Activated naive CD4-positive, alpha-beta T cell treated with anti-CD3 and anti-CD28 coated beads, Interleukin-2, amount 10 ng/mL, durations not matched to agents 7 days and 5 days (primary cell): ENCODE results near the gene PKDCC.
"Not testable (repeated sequence)": the region's sequence is repeated elsewhere in the genome, so short reads cannot be mapped to it uniquely, and the experiment has no call there.

Experiments used
- CTCF ChIA-PET: fragments of 350-600 bp; sonication (Branson Sonifier 250); formaldehyde crosslinking; loops from one replicate; lab custom pipeline; 2021; ENCODE audit warnings: antibody characterized with exemption; lab: Charles Lee
- DNase-seq: peaks from one replicate; pipeline ENCODE4 v3.0.0-alpha.2; 2020
- H3K27ac Mint-ChIP-seq: one replicate; pipeline ENCODE4 v1.8.0; 2021; ENCODE audit warnings: mild to moderate bottlenecking, moderate library complexity, mixed read lengths
- H3K27me3 Mint-ChIP-seq: one replicate; pipeline ENCODE4 v1.8.0; 2021; ENCODE audit warnings: mild to moderate bottlenecking, mixed read lengths
- H3K36me3 Mint-ChIP-seq: one replicate; pipeline ENCODE4 v1.8.0; 2021; ENCODE audit warnings: mixed read lengths
- H3K4me1 Mint-ChIP-seq: one replicate; pipeline ENCODE4 v1.8.0; 2021; ENCODE audit warnings: mixed read lengths
- H3K4me3 Mint-ChIP-seq: one replicate; pipeline ENCODE4 v1.8.0; 2021; ENCODE audit warnings: mild to moderate bottlenecking, moderate library complexity, mixed read lengths
- H3K9me3 Mint-ChIP-seq: one replicate; pipeline ENCODE4 v1.8.0; 2021; ENCODE audit warnings: mixed read lengths

Gene PKDCC

DNA sequence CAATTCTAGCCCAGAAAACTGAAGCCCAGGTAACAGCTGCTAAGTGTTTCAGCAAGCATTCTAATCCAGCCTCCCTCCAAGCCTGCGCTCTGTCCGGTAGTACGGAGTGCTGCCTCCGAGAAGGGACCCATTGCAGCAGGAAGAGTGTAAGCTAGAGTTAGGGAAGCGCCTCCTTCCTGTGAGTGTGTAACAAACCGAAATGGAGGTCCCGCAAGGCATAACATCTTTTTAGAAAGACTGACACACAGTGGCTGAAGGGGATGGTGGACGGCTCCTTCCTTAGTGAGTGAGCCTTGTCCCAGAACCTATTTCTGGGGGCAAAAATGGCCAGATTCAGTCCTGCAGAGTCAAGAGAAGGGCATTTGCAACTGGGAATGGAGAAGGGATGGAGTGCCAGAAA is 12.2 kb downstream of the PKDCC start:
- Mint-ChIP-seq H3K4me1 (no peaks in the 10 kb centered on the region), H3K9me3 (no peaks in the 10 kb centered on the region), H3K27ac (no peak overlapping the region), H3K36me3 (no peaks in the 10 kb centered on the region), H3K4me3 (no peak overlapping the region), H3K27me3 (peaks cover 49% of the 10 kb centered on the region)
- CTCF ChIA-PET, result no interaction called here
- no peak for DNase-seq

DNA sequence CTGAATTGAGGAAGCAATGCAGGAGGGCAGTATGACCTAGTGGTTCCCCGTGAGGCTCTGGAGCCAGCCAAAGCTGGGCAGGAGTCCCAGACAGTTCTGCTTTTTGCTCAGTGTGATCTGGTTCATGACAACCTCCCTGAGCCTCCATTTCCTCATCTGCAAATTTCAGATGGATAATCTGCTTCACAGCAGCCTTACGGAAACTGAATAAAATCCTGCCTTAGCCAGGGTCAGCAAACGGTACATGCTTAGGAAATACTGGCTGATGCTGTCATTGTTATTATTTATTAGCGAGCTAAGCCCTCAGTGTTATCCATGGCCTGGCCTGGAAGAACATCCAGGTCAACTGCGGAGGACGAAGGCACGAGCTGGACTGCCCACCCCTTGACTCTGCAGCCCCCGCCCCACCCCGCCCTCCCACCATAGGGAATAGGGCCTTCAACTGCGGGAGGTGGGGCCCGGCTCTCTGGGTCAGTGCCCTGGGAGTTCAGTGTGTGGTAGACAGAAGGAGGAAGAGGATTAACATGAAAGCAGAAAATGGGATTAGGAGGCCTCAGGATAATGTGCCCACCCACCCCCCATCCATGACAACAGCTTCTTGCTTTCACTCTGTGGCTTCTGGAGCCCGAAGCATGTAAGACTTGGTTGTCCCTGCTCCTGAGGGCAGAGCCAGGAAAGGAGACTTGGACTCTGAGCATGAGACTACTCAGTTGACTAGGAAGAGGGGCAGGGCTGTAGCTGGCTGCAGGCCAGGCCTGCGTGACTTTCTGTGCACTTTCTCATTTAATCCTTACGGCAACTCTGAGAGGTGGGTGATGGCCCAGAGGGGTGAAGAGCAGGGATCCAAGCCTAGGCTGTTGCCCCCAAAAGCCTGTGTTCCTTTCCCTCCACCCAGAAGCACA is 13.1 kb downstream of the PKDCC start:
- no peak overlapping the region for H3K4me3 Mint-ChIP-seq
- no peak for DNase-seq
- H3K27ac Mint-ChIP-seq, result no peak overlapping the region
- H3K9me3 Mint-ChIP-seq, result no peaks in the 10 kb centered on the region
- CTCF ChIA-PET, result no interaction called here
- H3K4me1 Mint-ChIP-seq, result no peaks in the 10 kb centered on the region
- H3K36me3 Mint-ChIP-seq, result no peaks in the 10 kb centered on the region
- peaks cover 44% of the 10 kb centered on the region for H3K27me3 Mint-ChIP-seq

DNA sequence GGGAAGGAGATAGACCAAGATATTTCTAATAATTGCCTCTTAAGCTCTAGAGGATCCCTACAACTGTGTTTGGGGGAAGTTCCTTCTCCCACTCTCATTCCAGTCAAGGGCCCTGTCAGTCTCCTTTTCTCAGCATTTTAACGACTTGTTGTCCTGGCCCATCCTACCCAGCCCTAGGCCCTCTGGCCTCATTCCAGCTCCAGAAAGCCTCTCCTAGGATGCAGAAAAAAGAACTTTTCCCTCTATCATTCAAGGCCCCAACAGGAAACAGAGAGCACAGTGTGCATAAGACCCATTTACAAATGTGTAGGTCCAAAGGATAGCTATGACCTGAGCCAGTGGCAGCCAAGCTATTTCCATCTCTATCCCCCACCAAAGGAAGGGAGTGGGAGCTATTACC is 14.0 kb downstream of the PKDCC start:
- Mint-ChIP-seq H3K36me3 (no peaks in the 10 kb centered on the region), H3K9me3 (no peaks in the 10 kb centered on the region), H3K4me1 (no peaks in the 10 kb centered on the region), H3K27ac (no peak overlapping the region), H3K4me3 (no peak overlapping the region), H3K27me3 (peaks cover 38% of the 10 kb centered on the region)
- CTCF ChIA-PET, result no interaction called here
- DNase-seq, result no peak

DNA sequence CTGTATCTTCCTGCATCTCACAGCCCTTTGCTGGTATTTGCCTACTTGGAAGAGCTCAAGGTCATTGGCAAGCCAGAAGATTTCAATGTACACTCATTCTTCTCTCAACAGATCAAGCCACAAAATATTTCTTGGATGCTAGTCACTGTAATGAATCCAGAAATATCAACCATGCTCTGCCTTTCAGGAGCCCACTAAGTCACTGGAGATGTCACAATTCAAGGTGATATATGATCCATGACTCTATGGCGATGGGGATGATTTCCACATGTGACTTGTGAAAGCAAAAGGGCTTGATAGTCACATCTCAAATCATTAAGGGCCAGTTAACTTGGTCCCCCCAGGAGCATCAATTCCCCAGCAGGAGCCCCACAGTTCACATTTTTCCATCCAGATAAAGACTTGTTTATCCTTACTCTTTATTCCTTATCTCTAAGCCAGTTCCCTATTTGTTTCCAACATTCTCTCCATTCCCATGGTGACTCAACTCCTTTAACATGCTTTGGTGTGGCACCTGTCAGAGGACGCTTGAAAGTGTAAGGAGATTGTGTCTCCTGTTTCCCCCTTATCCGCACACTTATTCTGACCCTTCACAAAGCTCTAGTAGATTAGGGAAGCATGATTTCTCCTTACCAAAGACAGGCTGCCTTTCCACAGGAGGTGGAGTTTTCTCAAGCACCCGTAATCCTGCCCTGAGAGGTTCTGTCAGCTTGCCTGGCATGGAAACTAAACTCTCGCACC is 15.8 kb downstream of the PKDCC start:
- H3K27me3 Mint-ChIP-seq, result peaks cover 40% of the 10 kb centered on the region
- CTCF ChIA-PET, result no interaction called here

DNA sequence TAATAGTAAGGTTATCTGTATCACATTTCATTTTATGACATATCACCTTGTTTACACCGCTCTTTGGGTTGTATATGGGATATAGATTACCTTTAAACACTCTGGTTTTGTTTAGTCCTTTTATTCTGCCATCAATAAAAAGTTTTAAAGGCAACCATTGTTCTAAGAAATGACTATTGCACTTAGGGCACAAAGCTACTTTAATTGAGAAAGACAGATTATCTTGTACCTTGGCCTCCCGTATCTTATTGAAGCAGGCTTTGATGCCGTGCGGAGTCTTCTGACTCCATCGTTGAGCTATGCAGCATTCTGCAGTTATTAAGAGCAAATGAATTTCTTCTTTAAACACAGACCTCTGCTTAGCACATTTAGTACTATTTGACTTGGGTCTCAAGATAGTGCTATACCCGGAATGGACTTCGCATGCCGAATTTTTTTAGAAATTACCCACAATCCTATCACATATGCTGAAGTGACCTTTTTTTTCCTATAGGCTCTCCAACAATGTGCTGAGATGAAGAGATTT is 16.7 kb downstream of the PKDCC start:
- H3K36me3 Mint-ChIP-seq, result no peaks in the 10 kb centered on the region
- no peak for DNase-seq
- no peaks in the 10 kb centered on the region for H3K4me1 Mint-ChIP-seq
- H3K4me3 Mint-ChIP-seq, result no peak overlapping the region
- H3K9me3 Mint-ChIP-seq, result no peaks in the 10 kb centered on the region
- CTCF ChIA-PET, result no interaction called here
- no peak overlapping the region for H3K27ac Mint-ChIP-seq
- H3K27me3 Mint-ChIP-seq, result peaks cover 43% of the 10 kb centered on the region

More for the DNA sequence above, 15.8 kb downstream of the PKDCC start:
- H3K27ac Mint-ChIP-seq, result no peak overlapping the region
- H3K4me3 Mint-ChIP-seq, result no peak overlapping the region
- H3K4me1 Mint-ChIP-seq, result no peaks in the 10 kb centered on the region
- no peak for DNase-seq
- H3K36me3 Mint-ChIP-seq, result no peaks in the 10 kb centered on the region
- H3K9me3 Mint-ChIP-seq, result no peaks in the 10 kb centered on the region

DNA sequence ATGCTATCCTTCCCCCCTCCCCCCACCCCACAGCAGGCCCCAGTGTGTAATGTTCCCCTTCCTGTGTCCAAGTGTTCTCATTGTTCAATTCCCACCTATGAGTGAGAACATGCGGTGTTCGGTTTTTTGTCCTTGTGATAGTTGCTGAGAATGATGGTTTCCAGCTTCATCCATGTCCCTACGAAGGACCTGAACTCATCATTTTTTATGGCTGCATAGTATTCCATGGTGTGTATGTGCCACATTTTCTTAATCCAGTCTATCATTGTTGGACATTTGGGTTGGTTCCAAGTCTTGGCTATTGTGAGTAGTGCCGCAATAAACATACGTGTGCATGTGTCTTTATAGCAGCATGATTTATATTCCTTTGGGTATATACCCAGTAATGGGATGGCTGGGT is 17.9 kb downstream of the PKDCC start:
- H3K4me1 Mint-ChIP-seq, DNase-seq, H3K27ac Mint-ChIP-seq, CTCF ChIA-PET, H3K4me3 Mint-ChIP-seq, H3K9me3 Mint-ChIP-seq, H3K36me3 Mint-ChIP-seq: not testable (repeated sequence)
- H3K27me3 Mint-ChIP-seq, result peaks cover 43% of the 10 kb centered on the region

DNA sequence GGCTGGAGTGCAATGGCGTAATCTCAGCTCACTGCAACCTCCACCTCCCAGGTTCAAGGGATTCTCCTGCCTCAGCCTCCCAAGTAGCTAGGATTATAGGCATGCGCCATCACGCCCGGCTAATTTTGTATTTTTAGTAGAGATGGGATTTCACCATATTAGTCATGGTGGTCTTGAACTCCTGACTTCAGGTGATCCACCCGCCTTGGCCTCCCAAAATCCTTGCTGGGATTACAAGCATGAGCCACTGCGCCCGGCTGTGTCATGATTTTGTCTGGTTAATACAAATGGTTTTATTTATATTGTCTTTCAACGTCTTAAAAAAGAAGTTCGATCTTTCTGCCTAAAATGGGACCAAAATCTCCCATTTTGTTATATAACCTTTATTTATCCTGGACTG is 19.2 kb downstream of the PKDCC start:
- H3K27ac Mint-ChIP-seq, H3K4me1 Mint-ChIP-seq, DNase-seq, CTCF ChIA-PET, H3K9me3 Mint-ChIP-seq, H3K36me3 Mint-ChIP-seq, H3K4me3 Mint-ChIP-seq: not testable (repeated sequence)
- H3K27me3 Mint-ChIP-seq, result peaks cover 43% of the 10 kb centered on the region

DNA sequence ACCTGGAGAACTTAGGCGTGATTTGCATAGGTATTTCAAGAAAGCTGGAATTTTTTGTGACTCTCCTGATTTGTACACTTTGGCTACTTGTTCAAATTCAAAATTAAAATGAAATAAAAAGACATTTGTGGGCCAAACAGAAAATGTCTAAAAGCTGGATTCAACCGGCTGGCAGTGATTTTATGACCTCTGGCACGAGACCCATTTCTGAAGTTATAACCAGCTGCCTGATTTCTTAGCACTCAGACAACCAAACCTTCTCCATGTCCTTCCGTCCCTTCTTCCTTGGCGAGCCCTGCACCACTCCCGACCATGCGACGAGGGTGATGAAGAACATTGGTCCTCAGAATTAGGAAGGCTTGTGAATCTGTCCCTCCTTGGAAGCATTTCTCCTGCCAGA is 19.7 kb downstream of the PKDCC start:
- Mint-ChIP-seq H3K36me3 (no peaks in the 10 kb centered on the region), H3K4me1 (no peaks in the 10 kb centered on the region), H3K4me3 (no peak overlapping the region), H3K27ac (no peak overlapping the region), H3K9me3 (no peaks in the 10 kb centered on the region), H3K27me3 (peaks cover 43% of the 10 kb centered on the region)
- DNase-seq, result no peak
- CTCF ChIA-PET, result interaction anchor here (0.9 kb wide), 1 partner anchor 19 kb away, joined by 3 read pairs; no protein-coding TSS in a partner anchor

DNA sequence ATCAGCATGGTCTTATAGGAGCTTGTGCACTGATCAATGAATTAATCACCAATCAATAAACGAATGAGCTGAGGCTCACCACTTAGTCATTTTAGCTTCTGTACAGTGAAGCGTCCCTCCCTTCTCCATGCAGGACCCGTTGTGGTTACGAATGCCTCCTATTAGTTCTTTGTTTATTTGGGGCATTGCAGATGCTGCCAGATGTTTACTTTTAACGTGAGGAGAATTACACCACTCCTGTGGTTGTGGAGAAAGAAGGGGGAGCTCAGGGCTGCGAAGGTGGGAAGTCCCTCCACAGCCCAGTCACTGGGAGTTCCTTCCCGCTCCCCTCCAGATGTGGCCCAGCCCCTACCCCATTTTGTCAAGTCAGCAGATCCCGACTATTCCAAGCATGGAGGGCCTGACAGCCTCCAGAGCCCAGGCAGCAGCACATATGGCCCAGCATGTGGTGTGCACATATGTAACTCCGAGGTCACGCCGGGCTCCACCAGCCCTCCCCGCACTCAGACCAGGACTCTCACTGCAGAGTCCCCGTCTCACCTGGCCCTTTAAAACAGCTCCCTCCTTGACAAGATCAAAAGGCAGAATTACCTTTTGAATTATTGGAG is 20.9 kb downstream of the PKDCC start:
- Mint-ChIP-seq H3K27me3 (peaks cover 36% of the 10 kb centered on the region), H3K36me3 (no peaks in the 10 kb centered on the region), H3K4me1 (no peaks in the 10 kb centered on the region), H3K27ac (no peak overlapping the region), H3K9me3 (no peaks in the 10 kb centered on the region), H3K4me3 (no peak overlapping the region)
- no peak for DNase-seq
- CTCF ChIA-PET, result interaction anchor here (0.9 to 1.1 kb wide), 2 partner anchors 18 to 20 kb away, joined by 3 read pairs; no protein-coding TSS in a partner anchor

DNA sequence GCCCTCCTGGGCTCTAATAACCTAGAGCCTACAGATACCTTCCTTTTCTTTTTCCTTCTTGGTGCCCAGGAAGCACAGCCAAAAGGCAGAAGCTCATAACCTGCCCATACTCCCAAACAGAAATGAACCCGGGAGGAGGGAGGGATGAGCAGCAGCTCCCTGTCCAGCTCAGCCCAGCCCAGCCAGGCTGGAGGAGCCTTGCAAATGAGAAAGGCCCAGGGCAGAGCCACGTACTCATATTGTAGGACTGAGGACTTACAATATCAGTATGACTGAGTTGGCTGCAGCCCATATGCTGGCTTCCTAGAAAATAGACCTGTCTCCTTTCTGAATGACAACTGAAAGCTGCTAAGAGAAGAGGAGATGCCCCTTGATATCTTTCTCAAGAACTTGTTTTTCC is 21.7 kb downstream of the PKDCC start:
- H3K9me3 Mint-ChIP-seq, result no peaks in the 10 kb centered on the region
- no peak for DNase-seq
- H3K27me3 Mint-ChIP-seq, result peaks cover 36% of the 10 kb centered on the region
- H3K36me3 Mint-ChIP-seq, result no peaks in the 10 kb centered on the region
- no peaks in the 10 kb centered on the region for H3K4me1 Mint-ChIP-seq
- CTCF ChIA-PET, result interaction anchor here (0.9 kb wide), 1 partner anchor 199 kb away, joined by 3 read pairs; no protein-coding TSS in a partner anchor
- H3K4me3 Mint-ChIP-seq, result no peak overlapping the region
- no peak overlapping the region for H3K27ac Mint-ChIP-seq

DNA sequence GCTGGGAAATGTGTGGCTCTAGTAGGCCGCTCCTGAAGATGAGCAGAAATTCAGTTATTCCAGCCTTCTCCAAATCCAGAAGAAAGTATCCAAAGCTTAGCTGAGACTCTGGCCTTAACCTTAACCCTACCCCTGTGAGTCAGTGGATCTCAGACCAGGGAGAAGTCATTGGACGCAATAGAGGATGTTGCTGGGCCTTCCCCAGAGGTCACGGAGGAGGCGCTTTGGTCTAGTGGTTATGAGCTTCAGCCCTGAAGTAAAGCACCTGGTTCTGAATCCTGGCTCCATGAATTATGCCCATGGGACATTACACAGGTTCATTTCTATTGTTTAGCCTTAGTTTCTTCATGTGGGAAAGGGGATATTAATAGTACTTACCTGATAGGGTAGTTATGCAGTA is 24.0 kb downstream of the PKDCC start:
- DNase-seq, result no peak
- Mint-ChIP-seq H3K27me3 (peaks cover 49% of the 10 kb centered on the region), H3K4me3 (no peak overlapping the region), H3K36me3 (no peaks in the 10 kb centered on the region), H3K4me1 (no peaks in the 10 kb centered on the region), H3K27ac (no peak overlapping the region), H3K9me3 (no peaks in the 10 kb centered on the region)
- CTCF ChIA-PET, result interaction anchor here (1.1 kb wide), 1 partner anchor 202 kb away, joined by 4 read pairs; no protein-coding TSS in a partner anchor

DNA sequence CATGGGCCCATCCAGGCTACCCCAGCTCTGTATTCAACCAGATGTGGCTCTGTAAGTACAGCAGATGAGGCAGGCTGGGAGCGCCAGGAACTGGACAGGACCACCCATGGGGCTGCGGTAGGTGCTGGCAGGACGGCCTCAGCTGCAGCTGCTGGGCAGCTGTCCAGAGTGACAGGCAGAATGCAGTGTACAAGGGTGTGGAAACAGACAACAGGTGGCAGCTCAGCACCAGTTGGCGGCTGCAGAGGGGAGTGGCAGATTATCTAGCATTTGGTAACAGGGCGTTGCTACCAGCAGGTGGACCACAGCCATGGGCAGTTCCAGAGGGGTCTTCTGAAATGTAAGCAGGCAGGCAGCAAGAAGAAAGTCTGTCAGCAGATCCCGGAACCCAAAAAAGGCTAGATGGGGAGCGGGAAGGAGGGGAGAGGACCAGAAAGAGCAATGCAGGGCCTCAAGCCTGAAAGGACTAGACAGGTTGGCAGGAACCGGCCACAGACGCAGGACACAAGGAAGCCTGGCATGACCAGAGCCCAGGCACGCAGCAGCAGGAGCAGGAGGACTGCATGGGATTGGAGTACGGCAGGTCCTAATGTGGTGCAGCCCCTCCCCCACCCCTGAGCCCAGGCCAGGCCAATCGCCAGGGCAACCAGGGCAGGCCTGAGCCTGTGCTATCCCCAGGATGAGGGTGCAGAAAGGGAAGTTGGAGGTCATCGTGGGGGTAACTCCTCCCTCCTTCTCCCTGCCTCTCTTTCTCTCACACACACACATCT is 24.7 kb downstream of the PKDCC start:
- H3K4me1 Mint-ChIP-seq, result no peaks in the 10 kb centered on the region
- H3K27ac Mint-ChIP-seq, result no peak overlapping the region
- H3K9me3 Mint-ChIP-seq, result no peaks in the 10 kb centered on the region
- H3K4me3 Mint-ChIP-seq, result no peak overlapping the region
- DNase-seq, result no peak
- H3K36me3 Mint-ChIP-seq, result no peaks in the 10 kb centered on the region
- peaks cover 48% of the 10 kb centered on the region for H3K27me3 Mint-ChIP-seq
- CTCF ChIA-PET, result interaction anchor here (1.1 kb wide), 1 partner anchor 203 kb away, joined by 4 read pairs; no protein-coding TSS in a partner anchor

DNA sequence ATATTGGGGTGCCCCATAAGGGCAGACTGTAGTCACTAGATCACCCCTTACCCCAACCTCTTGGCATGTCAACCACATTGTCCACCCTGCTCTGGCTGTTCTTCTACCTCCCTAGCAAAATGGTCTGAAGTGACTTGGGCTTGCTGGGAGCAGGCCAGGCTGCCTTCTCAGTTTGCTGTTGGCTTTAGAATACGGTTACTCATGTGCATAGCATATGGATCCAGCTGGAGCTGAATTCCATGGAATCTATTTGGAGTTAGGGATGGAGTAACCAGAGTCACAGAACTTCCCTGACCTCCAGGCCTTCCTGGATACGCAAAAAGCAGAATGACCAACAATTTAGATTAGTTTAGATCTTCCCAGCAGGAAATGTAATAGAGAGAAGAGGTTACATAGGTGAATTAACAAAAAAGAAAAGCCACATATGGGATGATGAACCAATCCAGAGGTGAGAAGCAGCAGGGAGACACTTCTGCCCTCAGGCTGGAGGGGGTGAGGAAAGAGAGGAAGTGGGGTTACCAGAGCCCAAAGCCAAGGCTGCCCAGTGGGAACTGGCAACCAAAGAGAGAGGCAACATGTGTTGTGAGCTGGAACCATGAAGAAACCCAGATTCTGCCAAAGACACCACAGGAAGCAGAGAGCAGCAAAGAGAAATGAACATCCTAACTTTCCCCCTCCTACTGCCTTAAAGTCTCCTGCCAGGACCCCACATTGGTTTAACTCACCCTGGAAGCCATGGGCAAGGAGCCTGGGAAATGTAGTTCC is 26.1 kb downstream of the PKDCC start:
- no peaks in the 10 kb centered on the region for H3K9me3 Mint-ChIP-seq
- H3K27ac Mint-ChIP-seq, result no peak overlapping the region
- H3K27me3 Mint-ChIP-seq, result peaks cover 40% of the 10 kb centered on the region
- DNase-seq, result no peak
- no peak overlapping the region for H3K4me3 Mint-ChIP-seq
- CTCF ChIA-PET, result interaction anchor here (2.2 kb wide), 1 partner anchor 13 kb away, joined by 10 read pairs; no protein-coding TSS in a partner anchor
- H3K36me3 Mint-ChIP-seq, result no peaks in the 10 kb centered on the region
- no peaks in the 10 kb centered on the region for H3K4me1 Mint-ChIP-seq
